Measurements from ENCODE around the gene CYSRT1.

The CYSRT1 gene

DNA sequence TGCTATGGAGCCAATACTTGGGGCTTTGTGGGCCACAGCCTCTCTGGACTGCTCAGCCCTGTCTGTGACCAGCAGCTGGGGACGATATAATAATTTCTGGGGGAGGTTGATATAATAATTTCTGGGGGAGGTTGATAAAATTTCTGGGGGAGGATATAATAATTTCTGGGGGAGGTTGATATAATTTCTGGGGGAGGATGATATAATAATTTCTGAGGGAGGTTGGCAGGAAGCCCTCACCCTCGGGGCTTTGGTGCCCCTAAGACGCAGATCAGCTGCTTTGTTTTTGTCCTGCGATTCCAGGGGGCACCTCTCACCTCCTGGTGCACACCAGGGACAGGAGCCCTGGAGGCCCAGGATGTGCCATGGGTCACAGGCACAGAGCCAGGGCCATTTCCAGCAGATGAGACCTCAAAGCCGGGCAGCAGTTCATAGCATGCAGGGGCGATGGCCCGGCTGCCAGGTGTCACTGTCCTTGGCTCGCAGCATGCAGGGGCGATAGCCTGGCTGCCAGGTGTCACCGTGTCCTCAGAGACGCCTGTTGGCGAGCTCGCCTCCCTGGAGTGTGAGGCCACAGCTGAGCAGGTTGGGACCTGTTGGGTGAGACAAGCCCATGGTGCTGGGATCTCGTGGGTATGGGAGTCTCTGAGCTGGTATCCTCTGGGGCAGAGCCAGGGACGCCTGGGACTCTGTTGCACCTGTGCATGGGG is 48.8 kb downstream of the CYSRT1 start:
- CTCF ChIA-PET, result no interaction called here
- no peak for TF ChIP-seq ELF4 (IDR thresholded peaks at IDR 0.05)
- no peak for TF ChIP-seq HDGF (IDR thresholded peaks at IDR 0.05; ENCODE audit: borderline replicate concordance)
- TF ChIP-seq SUZ12 (IDR thresholded peaks at IDR 0.05), result no peak
- no peak for TF ChIP-seq LEF1 (IDR thresholded peaks at IDR 0.05; ENCODE audit: borderline replicate concordance)
- no peak for TF ChIP-seq ARNT (IDR thresholded peaks at IDR 0.05)
- TF ChIP-seq NFRKB (IDR thresholded peaks at IDR 0.05), result no peak
- no peak for DNase-seq (ENCODE audit: extremely low spot score)
- POLR2A ChIA-PET, result interaction anchor here (1.0 kb wide), 1 partner anchor 33 kb away, joined by 3 read pairs; the partner anchor contains the start of gene TUBB4B

DNA sequence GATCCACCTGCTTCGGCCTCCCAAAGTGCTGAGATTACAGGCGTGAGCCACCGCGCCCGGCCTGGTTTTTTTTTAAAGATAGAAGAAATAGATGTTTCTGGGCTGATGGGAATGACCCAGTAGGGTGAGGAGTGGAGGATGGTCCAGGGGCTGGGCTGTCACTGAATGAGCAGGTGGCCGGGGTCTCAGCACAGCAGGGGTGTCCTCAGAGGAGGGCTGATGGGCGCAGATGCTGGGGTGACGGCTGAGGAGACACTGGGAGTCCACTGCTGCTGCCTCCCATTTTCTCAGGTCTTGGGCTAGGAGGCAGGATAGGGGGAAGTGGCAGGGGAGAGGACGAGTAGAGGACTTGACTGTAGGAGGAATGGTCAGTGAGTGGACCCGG is 50.2 kb downstream of the CYSRT1 start:
- POLR2A ChIA-PET, result no interaction called here
- CTCF ChIA-PET, result no interaction called here
- TF ChIP-seq FOXK2 (IDR thresholded peaks at IDR 0.05), result no peak
- no peak for TF ChIP-seq ZNF384 (IDR thresholded peaks at IDR 0.05)
- TF ChIP-seq, protein P1, sequence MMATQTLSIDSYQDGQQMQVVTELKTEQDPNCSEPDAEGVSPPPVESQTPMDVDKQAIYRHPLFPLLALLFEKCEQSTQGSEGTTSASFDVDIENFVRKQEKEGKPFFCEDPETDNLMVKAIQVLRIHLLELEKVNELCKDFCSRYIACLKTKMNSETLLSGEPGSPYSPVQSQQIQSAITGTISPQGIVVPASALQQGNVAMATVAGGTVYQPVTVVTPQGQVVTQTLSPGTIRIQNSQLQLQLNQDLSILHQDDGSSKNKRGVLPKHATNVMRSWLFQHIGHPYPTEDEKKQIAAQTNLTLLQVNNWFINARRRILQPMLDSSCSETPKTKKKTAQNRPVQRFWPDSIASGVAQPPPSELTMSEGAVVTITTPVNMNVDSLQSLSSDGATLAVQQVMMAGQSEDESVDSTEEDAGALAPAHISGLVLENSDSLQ (IDR thresholded peaks at IDR 0.05), result no peak
- no peak for TF ChIP-seq L3MBTL2 (conservative IDR thresholded peaks at IDR 0.05)
- TF ChIP-seq FOXA1 (IDR thresholded peaks at IDR 0.05), result no peak
- TF ChIP-seq CTBP1 (IDR thresholded peaks at IDR 0.05; ENCODE audit: borderline replicate concordance), result no peak
- no peak for TF ChIP-seq FOXM1 (IDR thresholded peaks at IDR 0.05; ENCODE audit: borderline replicate concordance)
- no peak for TF ChIP-seq NFRKB (IDR thresholded peaks at IDR 0.05)
- TF ChIP-seq BHLHE40 (IDR thresholded peaks at IDR 0.05; ENCODE audit: borderline replicate concordance), result no peak
- no peak for TF ChIP-seq LEF1 (IDR thresholded peaks at IDR 0.05; ENCODE audit: borderline replicate concordance)
- TF ChIP-seq ELF4 (IDR thresholded peaks at IDR 0.05), result no peak
- no peak for TF ChIP-seq HDGF (IDR thresholded peaks at IDR 0.05; ENCODE audit: borderline replicate concordance)
- no peak for DNase-seq (ENCODE audit: extremely low spot score)

Data from HEK293T (cell line).